HEK293T (cell line): ENCODE measurements around the gene PLEKHM2.

Experiments used
- CTCF ChIA-PET: fragments of 350-600 bp; formaldehyde crosslinking; extraction: SDS; loops from one replicate; lab custom pipeline; 2021; ENCODE audit warnings: antibody characterized with exemption, inconsistent platforms; lab: Yijun Ruan, JAX
- POLR2A ChIA-PET: fragments of 350-600 bp; formaldehyde crosslinking; extraction: SDS; loops from one replicate; lab custom pipeline; 2020; ENCODE audit warnings: antibody characterized with exemption, inconsistent platforms; lab: Yijun Ruan, JAX
- DNase-seq: peaks from one replicate; pipeline ENCODE4 v3.0.0; 2012; ENCODE audit warnings: mixed read lengths; ENCODE audit errors: extremely low spot score
- ARNT ChIP-seq: fragments of 450-650 bp; IDR thresholded peaks from 2 replicates; pipeline ENCODE4 v1.6.1; 2017; ENCODE audit warnings: mild to moderate bottlenecking
- BHLHE40 ChIP-seq: fragments of 450-650 bp; IDR thresholded peaks from 2 replicates; pipeline ENCODE4 v1.6.1; 2016; ENCODE audit warnings: mild to moderate bottlenecking, moderate library complexity, borderline replicate concordance
- CTBP1 ChIP-seq: fragments of 450-650 bp; IDR thresholded peaks from 2 replicates; pipeline ENCODE4 v1.6.1; 2016; ENCODE audit warnings: borderline replicate concordance
- ELF4 ChIP-seq: fragments of 450-650 bp; IDR thresholded peaks from 2 replicates; pipeline ENCODE4 v1.6.1; 2017; ENCODE audit warnings: antibody characterized with exemption
- FOXA1 ChIP-seq: fragments of 450-650 bp; IDR thresholded peaks from 2 replicates; pipeline ENCODE4 v1.6.1; 2016; ENCODE audit warnings: mild to moderate bottlenecking
- FOXK2 ChIP-seq: fragments of 450-650 bp; IDR thresholded peaks from 2 replicates; pipeline ENCODE4 v1.6.1; 2016; ENCODE audit warnings: mild to moderate bottlenecking
- FOXM1 ChIP-seq: fragments of 450-650 bp; IDR thresholded peaks from 2 replicates; pipeline ENCODE4 v1.6.1; 2017; ENCODE audit warnings: mild to moderate bottlenecking, borderline replicate concordance
- HDGF ChIP-seq: fragments of 450-650 bp; IDR thresholded peaks from 2 replicates; pipeline ENCODE4 v1.6.1; 2017; ENCODE audit warnings: antibody characterized with exemption, borderline replicate concordance
- L3MBTL2 ChIP-seq: fragments of 450-650 bp; conservative IDR thresholded peaks from 2 replicates; pipeline ENCODE4 v1.6.1; 2016; ENCODE audit warnings: mild to moderate bottlenecking
- LEF1 ChIP-seq: fragments of 450-650 bp; IDR thresholded peaks from 2 replicates; pipeline ENCODE4 v1.6.1; 2017; ENCODE audit warnings: mild to moderate bottlenecking, borderline replicate concordance
- NFRKB ChIP-seq: fragments of 450-650 bp; IDR thresholded peaks from 2 replicates; pipeline ENCODE4 v1.6.1; 2016; ENCODE audit warnings: mild to moderate bottlenecking, moderate library complexity
- SP1 ChIP-seq: fragments of 450-650 bp; IDR thresholded peaks from 2 replicates; pipeline ENCODE4 v1.6.1; 2017
- SUZ12 ChIP-seq: fragments of 450-650 bp; IDR thresholded peaks from 2 replicates; pipeline ENCODE4 v1.6.1; 2016; ENCODE audit warnings: mild to moderate bottlenecking
- TARDBP ChIP-seq: fragments of 450-650 bp; IDR thresholded peaks from 2 replicates; pipeline ENCODE4 v1.6.1; 2016
- ZNF384 ChIP-seq: fragments of 450-650 bp; IDR thresholded peaks from 2 replicates; pipeline ENCODE4 v1.6.1; 2016
- TF ChIP-seq, protein P1 (sequence below): fragments of 450-650 bp; IDR thresholded peaks from 2 replicates; pipeline ENCODE4 v1.6.1; 2016

Gene PLEKHM2

DNA sequence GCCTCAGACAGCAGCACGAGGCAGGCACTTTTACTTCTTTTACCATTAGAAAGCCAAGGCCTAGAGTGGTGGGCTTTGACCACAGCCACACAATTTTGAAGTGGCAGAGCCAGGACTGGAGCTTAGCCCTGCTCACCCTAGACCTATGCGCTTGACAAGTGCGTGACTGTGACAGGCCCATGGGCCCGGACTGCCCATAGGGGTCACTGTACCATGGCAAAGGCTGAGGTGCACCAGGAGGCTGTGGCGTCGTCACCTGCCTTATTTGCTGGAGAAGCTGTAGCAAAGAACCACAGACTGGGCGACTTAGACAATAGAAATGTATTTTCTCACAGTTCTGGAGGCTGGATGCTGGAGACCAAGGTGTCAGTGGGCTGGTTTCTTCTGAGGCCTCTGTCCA is 55.6 kb downstream of the PLEKHM2 start:
- ChIA-PET POLR2A (no interaction called here), CTCF (no interaction called here)
- TF ChIP-seq L3MBTL2 (no peak), NFRKB (no peak), FOXA1 (no peak), ZNF384 (no peak), SUZ12 (no peak), SP1 (no peak), ELF4 (no peak), ARNT (no peak), LEF1 (no peak), FOXK2 (no peak), FOXM1 (no peak), BHLHE40 (no peak), TARDBP (no peak)
- TF ChIP-seq, protein P1, sequence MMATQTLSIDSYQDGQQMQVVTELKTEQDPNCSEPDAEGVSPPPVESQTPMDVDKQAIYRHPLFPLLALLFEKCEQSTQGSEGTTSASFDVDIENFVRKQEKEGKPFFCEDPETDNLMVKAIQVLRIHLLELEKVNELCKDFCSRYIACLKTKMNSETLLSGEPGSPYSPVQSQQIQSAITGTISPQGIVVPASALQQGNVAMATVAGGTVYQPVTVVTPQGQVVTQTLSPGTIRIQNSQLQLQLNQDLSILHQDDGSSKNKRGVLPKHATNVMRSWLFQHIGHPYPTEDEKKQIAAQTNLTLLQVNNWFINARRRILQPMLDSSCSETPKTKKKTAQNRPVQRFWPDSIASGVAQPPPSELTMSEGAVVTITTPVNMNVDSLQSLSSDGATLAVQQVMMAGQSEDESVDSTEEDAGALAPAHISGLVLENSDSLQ = no peak
- no peak for DNase-seq

DNA sequence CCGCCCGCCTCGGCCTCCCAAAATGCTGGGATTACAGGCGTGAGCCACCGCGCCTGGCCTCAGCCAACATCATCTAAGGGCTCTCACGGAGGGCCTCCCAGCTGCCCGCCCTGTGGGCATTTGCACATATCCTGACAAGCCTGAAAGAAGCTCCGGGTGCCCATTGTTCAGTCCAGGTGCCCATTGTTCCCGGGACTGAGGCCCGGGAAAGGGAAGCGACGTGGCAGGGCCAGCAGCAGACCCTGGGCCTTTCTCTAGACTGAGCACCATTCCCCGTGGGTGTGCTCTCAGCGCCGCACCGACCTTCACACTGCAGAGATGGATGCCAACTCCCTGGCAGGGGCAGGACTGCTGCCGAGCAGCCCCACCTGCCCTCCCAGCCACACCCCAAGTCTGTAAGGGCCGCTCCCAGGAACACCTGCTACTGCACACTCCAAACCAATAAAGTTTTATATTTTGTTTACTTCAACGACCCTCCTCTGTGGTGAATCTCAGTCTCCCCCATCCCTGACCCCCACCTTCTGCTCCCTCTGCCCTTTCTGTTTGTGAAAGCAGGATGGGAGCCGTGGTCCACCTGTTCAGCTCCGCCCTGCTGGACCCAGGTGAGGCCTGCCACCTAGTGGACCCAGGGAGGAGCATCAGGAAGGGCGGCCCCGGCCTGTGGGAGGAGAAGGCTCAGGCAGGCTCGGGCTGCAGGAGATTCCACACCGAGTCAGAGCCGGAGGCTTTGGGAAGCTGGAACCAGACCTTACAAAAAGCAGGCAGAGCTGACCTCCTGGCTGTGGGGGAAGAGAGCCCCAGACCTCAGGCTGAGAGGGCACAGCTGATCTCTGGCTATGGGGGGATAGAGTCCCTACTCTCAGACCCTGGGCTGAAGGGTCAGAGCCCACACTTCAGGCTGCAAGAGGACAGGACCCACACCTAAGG is 57.1 kb downstream of the PLEKHM2 start:
- ChIA-PET POLR2A (no interaction called here), CTCF (interaction anchor here (0.5 to 1.2 kb wide), 4 partner anchors 18 to 184 kb away, joined by 3 to 5 read pairs (median 4); no protein-coding TSS in a partner anchor)
- TF ChIP-seq LEF1 = no peak
- TF ChIP-seq SUZ12 = no peak
- no peak for TF ChIP-seq FOXM1
- TF ChIP-seq, protein P1 = no peak
- TF ChIP-seq TARDBP = no peak
- TF ChIP-seq ARNT = no peak
- TF ChIP-seq HDGF = no peak
- DNase-seq = peak; percentile 84

GRCh38 chr1:15742339-15742801 is 58.2 kb downstream of the PLEKHM2 start, which contains the start of gene TMEM82:
TMEM82 (plus strand) TSS chr1:15742499; CDS start chr1:15742560, 61 bp downstream.
- TF ChIP-seq SP1 (no peak), TARDBP (no peak), BHLHE40 (no peak), ARNT (no peak), FOXK2 (no peak), FOXM1 (no peak), NFRKB (no peak), LEF1 (no peak), FOXA1 (no peak), CTBP1 (no peak), HDGF (no peak), L3MBTL2 (no peak), ELF4 (no peak), ZNF384 (no peak), SUZ12 (no peak)
- TF ChIP-seq, protein P1 = no peak
- no peak for DNase-seq
- ChIA-PET POLR2A (no interaction called here), CTCF (no interaction called here)

DNA sequence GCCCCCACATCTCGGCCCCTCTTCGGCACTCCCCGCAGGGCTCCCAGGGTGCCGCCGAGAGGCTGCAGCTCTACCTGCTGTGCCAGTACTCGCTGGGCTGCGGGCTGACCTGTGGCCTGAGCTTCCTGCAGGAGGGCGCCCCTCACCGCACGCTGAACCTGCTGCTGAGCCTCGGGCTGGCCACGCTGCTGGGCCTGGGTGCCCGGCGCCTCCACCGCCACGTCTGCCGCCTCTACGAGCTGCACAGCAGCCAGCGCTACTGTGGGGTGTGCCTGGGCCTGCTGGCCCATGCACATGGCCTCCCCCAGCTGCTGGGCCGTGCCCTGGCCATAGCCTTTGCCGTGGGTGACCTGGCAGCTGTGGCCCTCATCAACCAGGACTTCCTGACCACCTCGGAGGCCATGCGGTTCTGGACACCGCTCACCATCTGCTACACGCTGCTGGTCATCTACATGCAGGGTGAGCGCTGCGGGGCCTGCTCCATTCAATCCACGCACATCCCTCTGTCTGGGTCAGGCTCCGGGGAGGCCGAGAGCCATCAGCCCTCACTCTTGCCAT is 60.1 kb downstream of the PLEKHM2 start:
- ChIA-PET POLR2A (no interaction called here), CTCF (no interaction called here)
- DNase-seq = no peak
- TF ChIP-seq FOXK2 = no peak
- no peak for TF ChIP-seq ARNT
- no peak for TF ChIP-seq CTBP1
- TF ChIP-seq NFRKB = no peak
- TF ChIP-seq, protein P1 = no peak
- no peak for TF ChIP-seq TARDBP
- no peak for TF ChIP-seq SP1
- TF ChIP-seq ZNF384 = no peak
- no peak for TF ChIP-seq HDGF
- no peak for TF ChIP-seq LEF1
- no peak for TF ChIP-seq ELF4
- no peak for TF ChIP-seq FOXA1
- TF ChIP-seq L3MBTL2 = no peak
- TF ChIP-seq BHLHE40 = no peak
- no peak for TF ChIP-seq SUZ12
- no peak for TF ChIP-seq FOXM1

DNA sequence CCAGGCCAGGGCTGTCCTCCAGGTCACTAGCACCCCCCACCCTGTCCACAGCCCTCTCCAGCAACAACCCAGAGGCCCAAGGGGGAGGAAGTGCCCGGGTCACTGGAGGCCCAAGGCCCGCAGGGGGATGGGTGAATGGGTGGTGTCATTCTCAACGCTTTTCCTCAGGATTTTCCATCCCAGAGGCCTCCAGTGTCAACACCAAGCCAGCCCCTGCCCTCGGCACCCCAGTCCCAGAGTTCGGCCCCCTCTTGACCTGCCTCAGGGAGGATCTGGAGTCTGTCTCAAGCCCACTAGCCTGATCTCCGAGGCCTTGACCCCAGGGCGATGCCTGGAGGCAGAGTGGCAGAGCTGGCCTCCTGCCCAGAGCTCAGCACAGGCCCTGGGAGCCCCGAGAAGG is 63.3 kb downstream of the PLEKHM2 start:
- no peak for TF ChIP-seq HDGF
- no peak for TF ChIP-seq TARDBP
- TF ChIP-seq LEF1 = no peak
- no peak for TF ChIP-seq SP1
- TF ChIP-seq ELF4 = no peak
- TF ChIP-seq, protein P1 = no peak
- no peak for TF ChIP-seq ARNT
- no peak for TF ChIP-seq CTBP1
- no peak for TF ChIP-seq BHLHE40
- no peak for TF ChIP-seq FOXK2
- no peak for TF ChIP-seq FOXA1
- no peak for TF ChIP-seq ZNF384
- no peak for TF ChIP-seq NFRKB
- no peak for TF ChIP-seq FOXM1
- no peak for DNase-seq
- POLR2A ChIA-PET = no interaction called here
- CTCF ChIA-PET = no interaction called here
